ENCODE measurements around the gene HDGFL2.

- TF ChIP-seq CTCF (IDR thresholded peaks at IDR 0.05; ENCODE audit: low read length) (no peak), EZH2 (optimal IDR thresholded peaks at IDR 0.05; ENCODE audit: low read depth, low read length) (no peak)
These were observed 47.0 kb downstream of the HDGFL2 start for GRCh38 chr19:4519172-4519496.
